Peyer's patch (tissue), 4 donors: ENCODE measurements around the gene ZNF564. TPM values are rescaled to one million over a fixed set of nuclear protein-coding genes. Genes with fewer than 3 reads are reported as not detected.

Source experiments
- DNase-seq, 3 donors: peaks; one replicate each; pipeline ENCODE4 v3.0.0-alpha.2; 2017 to 2019
- H3K27ac ChIP-seq, 4 donors: fragments of 200-600 bp; sonication (generic); one replicate each; pipeline ENCODE4 v1.5.1; 2016 to 2019
- H3K27me3 ChIP-seq, 2 donors: fragments of 200-600 bp; sonication (generic); one replicate each; pipeline ENCODE4 v1.5.1; 2019
- H3K36me3 ChIP-seq, 3 donors: fragments of 200-600 bp; sonication (generic); one replicate each; pipeline ENCODE4 v1.5.1; 2016 to 2019
- H3K4me1 ChIP-seq, 4 donors: fragments of 200-600 bp; sonication (generic); one replicate each; pipeline ENCODE4 v1.5.1; 2016 to 2019
- H3K4me3 ChIP-seq, 4 donors: fragments of 200-600 bp; sonication (generic); 1 replicate in 3 of 4; 2 replicates in 1 of 4; pipeline ENCODE4 v1.5.1; 2016 to 2019; ENCODE audit warnings: mild to moderate bottlenecking in 1 of 4
- H3K9me3 ChIP-seq, 4 donors: fragments of 200-600 bp; sonication (generic); one replicate each; pipeline ENCODE4 v1.5.1; 2016 to 2019; ENCODE audit warnings: mild to moderate bottlenecking in 1 of 4
- POLR2A ChIP-seq, 2 donors: fragments of 450-650 bp; IDR thresholded peaks; one replicate each; pipeline ENCODE4 v1.5.1; 2017; ENCODE audit warnings: antibody characterized with exemption in 2 of 2, mild to moderate bottlenecking in 2 of 2, moderate library complexity in 2 of 2
- total RNA-seq, 4 donors: library from RNA; depleted of rRNA; stranded (reverse); fragments of >200 nt; gene quantifications; one replicate each; pipeline ENCODE4 v1.1.0, GENCODE V29; 2016
- TF ChIP-seq, protein P1 (sequence below), 6 experiments: fragments of 450-650 bp in 4 of 6; fragments of 200-600 bp in 2 of 6; sonication (generic) in 1 of 6; IDR thresholded peaks; one replicate each; pipeline ENCODE4 v1.5.1; 2017 to 2019; ENCODE audit warnings: antibody characterized with exemption in 6 of 6, mild to moderate bottlenecking in 3 of 6, moderate library complexity in 1 of 6

ZNF564 gene
- 10 to 100 TPM; 25.2 to 36.9 (median 29.2) TPM for total RNA-seq

DNA sequence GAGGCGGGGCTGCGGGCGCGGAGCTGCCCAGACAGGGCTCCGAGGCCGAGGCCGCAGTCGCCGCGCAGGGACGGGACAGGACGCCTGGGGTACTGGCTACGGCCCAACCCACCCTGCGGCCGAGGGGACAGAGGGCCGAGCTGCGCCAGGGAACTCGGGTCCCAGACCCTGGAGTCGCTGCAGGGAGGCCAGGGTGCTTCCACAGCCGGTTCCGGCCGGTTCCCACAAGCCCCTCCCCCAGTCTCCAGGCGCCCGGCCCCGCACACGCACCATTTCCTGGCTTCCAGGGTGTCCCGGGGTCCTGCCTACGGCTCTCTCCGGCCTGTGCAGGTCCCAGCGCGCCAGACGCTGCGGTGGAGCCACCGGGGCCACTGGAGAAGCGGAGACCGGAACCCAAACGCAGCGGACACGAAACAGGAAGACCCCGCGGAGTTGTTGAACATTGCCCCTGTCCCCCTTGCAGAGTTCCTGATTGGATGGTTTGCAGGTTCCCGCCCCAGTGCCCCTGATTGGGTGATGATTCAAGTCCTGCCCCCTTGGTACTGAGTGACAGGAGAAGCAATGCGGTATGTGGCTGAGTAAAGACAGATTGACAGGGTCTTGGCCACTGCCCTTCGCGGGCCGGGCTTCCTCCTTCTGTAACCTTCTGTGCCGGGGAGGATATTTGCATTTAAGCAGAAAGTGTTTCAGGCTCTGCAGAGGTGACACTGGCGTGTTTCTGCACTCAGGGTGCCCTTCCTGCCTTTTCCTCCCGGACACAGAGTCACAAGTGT is at the start of gene ZNF564:
ZNF564 (minus strand) TSS at position 423 of the 773 bp plus-strand sequence; CDS start at position 273, 150 bp downstream.
- TF ChIP-seq POLR2A (IDR thresholded peaks at IDR 0.05) = peak; percentile 76 to 95
- TF ChIP-seq, protein P1, sequence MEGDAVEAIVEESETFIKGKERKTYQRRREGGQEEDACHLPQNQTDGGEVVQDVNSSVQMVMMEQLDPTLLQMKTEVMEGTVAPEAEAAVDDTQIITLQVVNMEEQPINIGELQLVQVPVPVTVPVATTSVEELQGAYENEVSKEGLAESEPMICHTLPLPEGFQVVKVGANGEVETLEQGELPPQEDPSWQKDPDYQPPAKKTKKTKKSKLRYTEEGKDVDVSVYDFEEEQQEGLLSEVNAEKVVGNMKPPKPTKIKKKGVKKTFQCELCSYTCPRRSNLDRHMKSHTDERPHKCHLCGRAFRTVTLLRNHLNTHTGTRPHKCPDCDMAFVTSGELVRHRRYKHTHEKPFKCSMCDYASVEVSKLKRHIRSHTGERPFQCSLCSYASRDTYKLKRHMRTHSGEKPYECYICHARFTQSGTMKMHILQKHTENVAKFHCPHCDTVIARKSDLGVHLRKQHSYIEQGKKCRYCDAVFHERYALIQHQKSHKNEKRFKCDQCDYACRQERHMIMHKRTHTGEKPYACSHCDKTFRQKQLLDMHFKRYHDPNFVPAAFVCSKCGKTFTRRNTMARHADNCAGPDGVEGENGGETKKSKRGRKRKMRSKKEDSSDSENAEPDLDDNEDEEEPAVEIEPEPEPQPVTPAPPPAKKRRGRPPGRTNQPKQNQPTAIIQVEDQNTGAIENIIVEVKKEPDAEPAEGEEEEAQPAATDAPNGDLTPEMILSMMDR (IDR thresholded peaks at IDR 0.05) = peak in 1 of 6 experiments; percentile 18
- Histone ChIP-seq H3K4me1 (peaks cover 0 to 27% (median 7%) of the 10 kb centered on the region in 4 donors), H3K27me3 (no peaks in the 10 kb centered on the region), H3K27ac (peak within 1 kb of the TSS; percentile 84 to 98 (median 95)), H3K36me3 (peaks cover 0 to 29% (median 0%) of the 10 kb centered on the region in 3 donors), H3K4me3 (peak within 1 kb of the TSS; percentile 66 to 88 (median 79)), H3K9me3 (no peaks in the 10 kb centered on the region)
- peak; percentile 95 to 98 (median 96) for DNase-seq

DNA sequence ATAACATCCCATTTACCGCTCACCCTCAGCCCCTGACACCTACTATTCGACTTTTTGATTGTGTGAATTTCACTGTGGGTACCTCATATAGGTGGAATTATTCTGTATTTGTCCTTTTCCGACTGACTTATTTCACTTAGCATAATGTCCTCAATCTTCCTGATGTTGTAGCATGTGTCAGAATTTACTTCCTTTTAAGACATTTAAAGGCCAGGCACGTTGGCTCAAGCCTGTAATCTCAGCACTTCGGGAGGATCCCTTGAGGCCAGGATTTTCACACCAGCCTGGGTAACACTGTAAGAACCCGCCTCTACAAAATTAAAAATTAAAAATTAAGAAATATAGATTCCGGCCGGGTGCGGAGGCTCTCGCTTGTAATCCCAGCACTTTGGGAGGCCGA is 46.3 kb upstream of the ZNF564 start:
- no peaks in the 10 kb centered on the region for H3K27me3 ChIP-seq
- H3K4me3 ChIP-seq = no peak overlapping the region
- peak in 1 of 3 donors; percentile 10 for DNase-seq
- H3K36me3 ChIP-seq = peaks cover 0 to 29% (median 0%) of the 10 kb centered on the region in 3 donors
- no peaks in the 10 kb centered on the region for H3K4me1 ChIP-seq
- H3K9me3 ChIP-seq = no peaks in the 10 kb centered on the region
- H3K27ac ChIP-seq = no peak overlapping the region
- TF ChIP-seq POLR2A (IDR thresholded peaks at IDR 0.05) = no peak
- TF ChIP-seq, protein P1 (IDR thresholded peaks at IDR 0.05) = no peak

DNA sequence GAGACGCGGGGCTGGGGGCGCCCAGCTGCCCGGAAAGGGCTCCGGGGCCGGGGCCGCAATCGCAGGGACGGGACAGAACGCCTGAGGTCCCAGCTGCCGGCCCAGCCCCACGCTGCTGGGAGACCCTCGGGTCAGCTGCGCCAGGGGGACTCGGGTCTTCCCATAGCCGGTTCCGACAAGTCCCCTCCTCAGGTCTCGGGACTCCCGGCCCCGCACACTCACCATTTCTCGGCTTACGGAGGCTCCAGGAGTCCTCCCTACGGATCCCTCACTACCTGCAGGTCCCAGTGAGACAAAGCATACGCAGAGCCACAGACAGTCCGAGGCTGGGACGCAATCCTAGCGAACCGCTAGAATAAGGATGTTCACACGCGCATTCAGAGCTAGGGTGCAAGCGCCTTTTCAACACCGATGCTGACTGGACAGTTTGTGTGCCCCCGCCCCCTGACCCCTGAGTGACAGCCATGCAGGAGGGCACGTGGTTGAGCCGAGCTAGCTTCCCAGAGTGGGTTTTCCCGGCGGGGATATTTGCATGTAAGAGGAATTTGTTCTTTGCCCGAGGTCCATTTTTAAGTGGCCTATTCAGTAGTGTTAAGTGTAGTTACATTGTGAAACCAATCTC is 45.8 kb upstream of the ZNF564 start:
- H3K4me1 ChIP-seq = no peaks in the 10 kb centered on the region
- no peaks in the 10 kb centered on the region for H3K27me3 ChIP-seq
- H3K9me3 ChIP-seq = no peaks in the 10 kb centered on the region
- TF ChIP-seq, protein P1 (IDR thresholded peaks at IDR 0.05) = no peak
- no peak for TF ChIP-seq POLR2A (IDR thresholded peaks at IDR 0.05)
- peak in 1 of 3 donors; percentile 32 for DNase-seq
- no peak overlapping the region for H3K4me3 ChIP-seq
- peaks cover 0 to 23% (median 0%) of the 10 kb centered on the region in 3 donors for H3K36me3 ChIP-seq
- no peak overlapping the region for H3K27ac ChIP-seq

DNA sequence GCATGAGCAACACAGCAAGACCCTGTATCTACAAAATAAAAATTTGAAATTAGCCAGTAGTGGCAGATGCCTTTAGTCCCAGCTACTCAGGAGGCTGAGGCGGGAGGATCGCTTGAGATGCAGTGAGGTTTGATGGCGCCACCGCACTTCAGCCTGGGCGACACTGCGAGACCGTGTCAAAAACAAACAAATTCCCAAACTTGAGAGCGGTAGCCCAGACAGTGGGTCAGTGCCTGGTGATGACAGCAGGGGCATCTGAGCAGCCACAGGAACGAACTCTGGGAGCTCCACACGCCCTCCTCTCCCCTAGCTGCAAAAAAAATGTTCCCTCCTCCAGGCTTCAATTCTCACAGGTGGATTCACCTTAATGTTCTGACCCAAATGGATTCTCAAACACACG is 45.2 kb upstream of the ZNF564 start:
- Histone ChIP-seq H3K9me3 (no peaks in the 10 kb centered on the region), H3K27me3 (no peaks in the 10 kb centered on the region), H3K36me3 (peaks cover 0 to 22% (median 0%) of the 10 kb centered on the region in 3 donors), H3K4me3 (no peak overlapping the region), H3K4me1 (no peaks in the 10 kb centered on the region), H3K27ac (no peak overlapping the region)
- peak in 1 of 3 donors; percentile 32 for DNase-seq
- no peak for TF ChIP-seq POLR2A (IDR thresholded peaks at IDR 0.05)
- TF ChIP-seq, protein P1 (IDR thresholded peaks at IDR 0.05) = no peak

DNA sequence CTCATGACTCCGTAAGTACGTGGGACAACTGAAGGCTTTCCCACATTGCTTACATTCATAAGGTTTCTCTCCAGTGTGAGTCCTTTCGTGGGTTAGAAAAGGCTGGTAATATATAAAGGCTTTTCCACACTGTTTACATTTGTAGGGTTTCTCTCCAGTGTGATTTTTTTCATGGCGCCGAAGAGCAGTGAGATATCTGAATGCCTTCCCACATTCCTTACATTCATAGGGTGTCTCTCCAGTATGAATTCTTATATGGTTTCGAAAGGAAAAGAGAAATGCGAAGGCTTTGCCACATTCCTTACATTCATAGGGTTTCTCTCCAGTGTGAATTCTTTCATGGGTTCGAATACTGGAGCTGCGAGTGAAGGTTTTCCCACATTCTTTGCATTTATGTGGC is 29.8 kb upstream of the ZNF564 start:
- peaks cover 4 to 47% (median 5%) of the 10 kb centered on the region in 3 donors for H3K36me3 ChIP-seq
- no peak overlapping the region for H3K4me3 ChIP-seq
- H3K9me3 ChIP-seq = peaks cover 0 to 29% (median 6%) of the 10 kb centered on the region in 4 donors
- H3K27me3 ChIP-seq = no peaks in the 10 kb centered on the region
- TF ChIP-seq POLR2A (IDR thresholded peaks at IDR 0.05) = no peak
- TF ChIP-seq, protein P1 (IDR thresholded peaks at IDR 0.05) = no peak
- no peak overlapping the region for H3K27ac ChIP-seq
- H3K4me1 ChIP-seq = no peaks in the 10 kb centered on the region
- DNase-seq = no peak
